GM19397 (cell line): Measurements from ENCODE around the gene SAMD1.

Source experiments
- ATAC-seq: cut with Tn5 transposase; IDR thresholded peaks from one replicate; pipeline ENCODE4 v1.9.1; 2021; ENCODE audit warnings: mild to moderate bottlenecking, moderate library complexity; ENCODE audit not compliant: unreplicated experiment

The SAMD1 gene

DNA sequence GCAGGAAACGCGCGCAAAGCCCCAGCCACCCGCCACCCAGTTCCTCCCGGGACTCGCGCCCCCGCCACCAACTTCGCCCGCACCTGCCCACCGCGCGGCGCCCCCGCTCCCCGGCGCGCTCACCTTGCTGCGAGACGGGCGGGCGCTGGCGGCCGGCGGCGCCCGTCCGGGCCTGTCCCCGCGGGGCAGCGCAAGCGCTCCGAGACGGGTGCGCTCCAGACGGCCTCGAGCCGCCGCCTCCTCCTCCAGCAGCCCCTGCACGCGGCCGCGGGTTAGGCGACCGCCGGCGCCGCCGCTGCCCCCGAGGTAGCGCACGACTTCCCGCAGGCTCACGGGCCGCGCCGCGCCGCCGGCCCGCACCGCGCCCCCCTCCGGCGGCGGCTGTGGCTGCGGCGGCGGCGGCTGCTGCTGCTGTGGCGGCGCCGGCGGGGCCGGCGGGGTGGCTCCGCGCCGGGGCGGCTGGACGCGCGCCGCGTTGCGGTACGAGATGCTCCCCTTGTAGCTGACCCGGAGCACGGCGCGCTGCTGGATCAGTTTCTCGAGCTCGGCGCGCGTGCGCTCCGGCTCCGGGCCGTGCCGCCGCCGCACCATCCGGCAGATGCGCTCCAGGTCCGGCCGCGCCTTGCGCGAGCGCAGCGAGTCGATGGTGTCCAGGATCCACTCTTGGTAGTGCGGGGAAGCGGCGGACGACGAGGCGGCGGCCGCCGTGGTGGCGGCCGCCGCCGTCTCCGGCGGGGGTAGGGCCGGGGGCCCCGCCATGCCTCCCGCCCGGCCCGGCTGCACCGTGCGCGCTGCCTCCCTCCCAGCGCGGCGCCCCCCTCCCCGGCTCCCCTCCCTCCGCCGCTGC, 666 bp downstream of the SAMD1 start:
- ATAC-seq = peak; percentile 27

DNA sequence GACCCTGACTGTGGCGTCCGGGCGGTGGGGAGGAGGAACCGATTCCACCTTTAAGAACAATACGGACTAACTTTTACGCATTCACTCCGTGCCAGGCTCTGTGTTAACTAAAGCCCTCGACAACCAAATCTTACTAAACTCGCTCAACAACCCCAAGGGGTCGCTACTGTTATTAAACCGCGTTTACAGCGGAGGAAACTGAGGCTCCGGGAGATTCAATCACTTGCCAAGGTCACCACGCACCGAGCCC, 1.2 kb downstream of the SAMD1 start:
- ATAC-seq = no peak

- no peak for ATAC-seq
These were observed 1.7 kb downstream of the SAMD1 start for GRCh38 chr19:14088634-14089411.

DNA sequence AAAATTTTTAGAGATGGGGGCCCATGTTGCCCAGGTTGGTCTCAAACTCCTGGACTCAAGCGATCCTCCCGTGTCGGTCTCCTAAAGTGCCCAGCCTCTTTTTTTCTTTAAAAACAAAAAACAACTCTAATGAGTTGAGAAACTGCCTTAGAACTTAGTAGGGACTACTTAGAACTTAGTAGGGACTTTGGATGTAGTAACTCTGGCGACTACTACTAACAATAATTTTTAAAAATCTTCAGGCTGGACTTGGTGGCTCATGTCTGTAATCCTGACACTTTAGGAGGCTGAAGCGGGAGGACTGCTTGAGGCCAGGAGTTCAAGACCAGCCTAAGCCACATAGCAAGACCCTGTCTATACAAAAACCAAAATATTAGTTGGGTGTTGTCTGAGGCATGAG, 4.5 kb downstream of the SAMD1 start:
- no peak for ATAC-seq

GRCh38 chr19:14085309-14085995, 5.1 kb downstream of the SAMD1 start, which contains the start of gene C19orf67:
Gene C19orf67 (minus strand): TSS chr19:14085783. CDS start chr19:14085627, 156 bp downstream.
- ATAC-seq = no peak

- no peak for ATAC-seq
These were observed 7.9 kb downstream of the SAMD1 start for GRCh38 chr19:14082675-14082960.

DNA sequence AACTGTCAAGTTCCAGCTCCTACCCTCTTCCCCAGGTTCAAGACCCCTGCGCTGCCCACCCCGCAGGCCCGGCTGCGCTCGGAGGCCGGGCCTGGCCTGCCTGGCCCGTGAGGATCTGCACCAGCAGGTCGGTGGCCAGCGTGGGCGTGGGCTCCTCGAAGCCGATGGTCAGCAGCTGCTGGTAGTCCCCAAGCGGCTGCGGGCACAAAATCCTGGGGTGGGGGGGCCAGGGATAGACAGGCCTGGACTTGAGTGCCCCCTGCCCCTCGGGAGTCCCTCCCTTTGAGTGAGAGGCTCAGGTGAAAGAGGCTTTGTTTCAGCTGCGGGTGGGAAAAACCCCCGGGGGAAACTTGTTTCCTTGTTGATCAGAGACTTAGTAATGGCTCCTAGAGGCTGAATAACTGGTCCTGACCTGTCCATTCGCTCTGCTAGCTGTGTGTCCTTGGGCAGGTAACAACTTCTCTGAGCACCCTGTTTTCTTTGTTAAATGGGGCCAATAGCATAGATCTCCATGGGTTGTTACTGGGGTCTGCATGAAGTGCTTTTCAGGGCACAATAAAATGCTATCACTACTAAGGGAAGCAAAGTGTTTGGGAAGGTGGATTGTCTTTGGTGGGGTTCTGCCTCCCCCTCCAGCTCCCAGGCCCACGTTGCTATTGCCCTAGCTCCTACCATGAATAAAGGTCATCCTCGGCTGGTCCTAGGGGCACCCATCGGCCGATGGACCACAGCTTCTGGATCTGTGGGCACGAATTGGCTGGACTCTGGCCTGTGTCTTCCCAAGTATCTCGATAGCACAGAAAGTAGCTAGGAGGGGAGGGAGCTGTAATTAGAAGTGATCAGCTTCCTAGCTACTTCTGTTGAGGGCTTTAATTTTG, 8.5 kb downstream of the SAMD1 start:
- peak; percentile 4 for ATAC-seq

DNA sequence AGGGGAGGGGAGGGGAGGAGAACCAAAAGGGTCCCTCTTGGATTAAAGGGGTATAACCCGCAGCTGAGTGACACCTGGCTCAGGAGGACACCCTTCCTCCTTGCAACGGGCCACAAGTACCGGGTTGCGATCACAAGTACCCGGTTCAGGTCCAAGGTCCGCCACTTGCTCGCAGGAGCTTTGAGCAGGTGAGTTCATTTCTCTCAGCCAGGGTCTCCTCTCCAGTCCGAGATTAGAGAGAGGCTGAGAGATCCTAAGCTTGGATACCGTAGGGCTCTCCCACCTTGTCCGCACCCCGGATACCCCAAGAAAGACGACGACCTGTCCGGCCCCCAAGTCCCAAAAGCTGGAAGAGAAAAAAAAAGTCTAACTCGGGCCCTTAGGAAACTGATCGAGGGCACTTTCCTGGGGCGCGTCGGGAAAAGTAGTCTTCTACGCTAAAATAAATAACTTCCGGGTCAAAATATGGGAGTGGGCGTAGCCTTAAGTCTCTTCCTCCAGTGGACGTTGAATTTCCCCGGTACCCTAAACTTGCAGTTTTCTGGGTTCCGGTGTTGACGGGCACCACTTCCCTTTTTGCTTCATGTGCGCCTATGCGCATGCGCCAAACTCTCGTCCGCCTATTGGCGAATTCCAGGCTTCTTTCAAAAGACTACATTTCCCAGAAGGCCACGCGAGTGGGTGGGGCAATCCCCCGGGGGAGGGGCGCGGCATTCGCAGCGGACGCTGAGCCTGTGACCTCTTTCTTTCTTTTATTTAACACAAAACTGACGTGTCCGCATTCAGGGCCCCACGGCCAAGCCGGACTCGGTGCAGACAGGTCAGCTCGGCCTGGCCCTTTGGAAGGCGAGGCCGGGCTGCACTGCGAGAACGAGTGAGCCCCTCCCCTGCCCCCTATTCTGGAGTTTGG, 9.4 kb downstream of the SAMD1 start:
- ATAC-seq = peak; percentile 84

GRCh38 chr19:14078411-14078810, 12.1 kb downstream of the SAMD1 start:
- no peak for ATAC-seq

DNA sequence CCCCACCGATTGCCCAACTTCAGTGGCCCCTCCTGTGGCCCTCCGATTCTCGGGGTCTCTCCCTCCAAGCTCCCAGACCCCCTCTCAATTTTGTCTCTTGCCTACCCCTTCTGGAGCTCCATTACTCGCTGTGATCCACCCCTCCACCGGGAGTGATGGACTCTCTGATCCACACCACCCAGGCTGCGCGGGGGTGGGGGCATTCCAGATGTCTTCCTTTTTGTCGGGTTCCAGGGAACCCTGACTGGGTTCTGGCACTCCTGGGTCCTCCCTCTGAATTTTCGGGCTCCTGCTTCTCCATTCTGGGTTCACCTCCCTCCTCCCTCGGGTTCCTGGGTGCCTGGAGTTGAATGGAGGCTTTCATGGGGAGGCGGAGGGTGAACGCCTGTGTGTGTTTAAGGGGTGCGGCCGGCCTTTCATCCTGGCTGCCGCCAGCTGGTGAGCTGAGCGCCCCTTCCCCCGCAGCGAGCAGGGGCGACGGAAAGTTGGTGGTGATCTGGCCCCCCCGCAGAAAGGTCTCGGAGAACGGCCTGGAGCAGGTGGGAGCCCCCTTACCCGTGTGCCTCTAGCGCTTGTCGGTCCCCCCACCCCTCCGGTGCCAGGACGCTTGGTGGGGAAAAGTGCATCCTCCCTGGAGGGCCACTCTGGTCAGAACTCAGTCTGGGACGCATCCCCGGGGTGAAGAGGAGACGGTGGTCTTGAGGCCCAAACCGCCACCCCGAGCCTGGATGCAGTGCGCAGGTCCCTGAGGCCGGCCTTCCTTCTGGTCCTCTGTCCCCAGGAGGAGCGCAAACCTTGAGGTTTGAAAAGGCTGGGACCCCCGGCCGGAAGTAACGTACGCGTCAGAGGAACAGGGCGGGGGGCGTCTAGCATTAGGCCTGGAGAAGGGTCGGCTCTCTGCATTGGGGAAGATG, 16.4 kb downstream of the SAMD1 start:
- ATAC-seq = no peak

GRCh38 chr19:14073261-14073924, 17.2 kb downstream of the SAMD1 start:
- peak; percentile 54 for ATAC-seq

GRCh38 chr19:14072535-14073260, 17.9 kb downstream of the SAMD1 start, which contains the start of gene MISP3:
Gene MISP3 (plus strand): TSS chr19:14072786. CDS start chr19:14073310, 524 bp downstream.
- ATAC-seq = peak; percentile 16

DNA sequence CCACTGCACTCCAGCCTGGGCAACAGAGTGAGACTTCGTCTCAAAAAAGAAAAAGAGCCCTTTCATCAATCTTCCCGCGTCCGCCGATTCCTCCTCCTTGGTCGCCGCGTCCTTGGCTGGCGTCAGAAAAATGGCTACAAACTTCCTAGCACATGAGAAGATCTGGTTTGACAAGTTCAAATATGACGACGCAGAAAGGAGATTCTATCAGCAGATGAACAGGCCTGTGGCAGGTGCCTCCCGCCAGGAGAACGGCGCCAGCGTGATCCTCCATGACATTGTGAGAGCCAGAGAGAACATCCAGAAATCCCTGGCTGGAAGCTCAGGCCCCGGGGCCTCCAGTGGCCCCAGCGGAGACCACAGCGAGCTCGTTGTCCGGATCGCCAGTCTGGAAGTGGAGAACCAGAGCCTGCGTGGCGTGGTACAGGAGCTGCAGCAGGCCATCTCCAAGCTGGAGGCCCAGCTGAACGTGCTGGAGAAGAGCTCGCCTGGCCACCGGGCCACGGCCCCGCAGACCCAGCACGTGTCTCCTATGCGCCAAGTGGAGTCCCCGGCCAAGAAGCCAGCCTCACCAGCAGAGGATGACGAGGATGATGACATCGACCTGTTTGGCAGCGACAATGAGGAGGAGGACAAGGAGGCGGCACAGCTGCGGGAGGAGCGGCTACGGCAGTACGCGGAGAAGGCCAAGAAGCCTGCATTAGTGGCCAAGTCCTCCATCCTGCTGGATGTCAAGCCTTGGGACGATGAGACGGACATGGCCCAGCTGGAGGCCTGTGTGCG, 20.1 kb downstream of the SAMD1 start:
- ATAC-seq = no peak

DNA sequence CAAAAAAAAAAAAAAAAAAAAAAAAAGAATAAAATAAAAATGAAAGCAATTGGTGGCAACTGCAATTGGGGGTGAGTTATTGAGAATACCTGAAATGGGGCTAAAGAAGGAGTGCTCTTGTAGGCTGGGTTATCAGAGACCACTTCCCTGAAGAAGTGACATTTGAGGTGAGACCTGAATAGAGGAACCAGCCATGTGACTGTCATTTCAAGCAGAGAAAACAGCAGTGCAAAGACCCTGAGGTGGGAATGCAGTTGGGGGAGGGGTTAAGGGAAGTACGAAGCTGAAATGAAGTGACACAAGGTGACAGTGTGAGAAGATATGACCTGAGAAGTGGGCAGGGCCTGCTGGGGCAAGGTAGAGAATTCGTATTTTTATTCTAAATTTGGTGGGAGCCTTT, 24.4 kb downstream of the SAMD1 start:
- ATAC-seq = no peak

DNA sequence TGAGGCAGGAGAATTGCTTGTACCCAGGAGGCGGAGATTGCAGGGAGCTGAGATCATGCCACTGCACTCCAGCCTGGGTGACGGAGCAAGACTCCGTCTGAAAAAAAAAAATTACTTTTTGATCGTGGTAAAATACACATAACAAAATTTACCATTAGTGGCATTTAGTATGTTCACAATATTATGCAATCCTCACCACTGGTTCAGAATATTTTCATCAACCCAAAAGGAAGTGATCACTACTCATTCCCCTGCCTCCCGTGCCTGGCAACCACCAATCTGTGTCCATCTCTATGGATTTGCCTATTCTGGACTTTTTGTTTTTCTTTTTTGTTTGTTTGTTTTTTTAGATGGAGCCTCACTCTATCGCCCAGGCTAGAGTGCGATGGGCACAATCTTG, 27.4 kb downstream of the SAMD1 start:
- no peak for ATAC-seq

- no peak for ATAC-seq
These were observed 28.0 kb downstream of the SAMD1 start for GRCh38 chr19:14062558-14062855.
